Endodermal cell (in vitro differentiated cells): ENCODE measurements around the gene MT1M. TPM values are rescaled to one million over a fixed set of nuclear protein-coding genes. Genes with fewer than 3 reads are reported as not detected.
"Not testable (repeated sequence)": the region's sequence is repeated elsewhere in the genome, so short reads cannot be mapped to it uniquely, and the experiment has no call there.

ENCODE experiments used
- DNase-seq: peaks from one replicate; pipeline ENCODE4 v3.0.0-alpha.2; 2017
- H3K27ac ChIP-seq: 2 replicates; pipeline ENCODE4 v1.5.1; 2013; ENCODE audit warnings: mild to moderate bottlenecking, low read depth, low read length, moderate library complexity
- H3K27me3 ChIP-seq: 2 replicates; pipeline ENCODE4 v1.6.1; 2013; ENCODE audit warnings: mild to moderate bottlenecking, low read length, moderate library complexity; ENCODE audit not compliant: insufficient read depth, control insufficient read depth, poor library complexity, severe bottlenecking
- H3K36me3 ChIP-seq: 2 replicates; pipeline ENCODE4 v1.7.0; 2013; ENCODE audit warnings: mild to moderate bottlenecking, low read length, moderate library complexity; ENCODE audit not compliant: control insufficient read depth, insufficient read depth
- H3K4me1 ChIP-seq: one replicate; pipeline ENCODE4 v1.7.0; 2013; ENCODE audit warnings: low read length; ENCODE audit not compliant: control insufficient read depth, insufficient read depth
- H3K4me3 ChIP-seq: 2 replicates; pipeline ENCODE4 v1.5.1; 2013; ENCODE audit warnings: mild to moderate bottlenecking, low read length, moderate library complexity
- H3K9ac ChIP-seq: 2 replicates; pipeline ENCODE4 v1.6.1; 2013; ENCODE audit warnings: mild to moderate bottlenecking, low read length, moderate library complexity; ENCODE audit not compliant: poor library complexity, severe bottlenecking; ENCODE audit errors: extremely low read depth
- H3K9me3 ChIP-seq: 2 replicates; pipeline ENCODE4 v1.6.1; 2013; ENCODE audit warnings: mild to moderate bottlenecking, low read length, moderate library complexity; ENCODE audit not compliant: control insufficient read depth
- H3K27ac Mint-ChIP-seq: 2 replicates; pipeline ENCODE4 v1.8.0; 2020; ENCODE audit warnings: mixed read lengths
- H3K27me3 Mint-ChIP-seq: 2 replicates; pipeline ENCODE4 v1.8.0; 2021; ENCODE audit warnings: mild to moderate bottlenecking, mixed read lengths; ENCODE audit not compliant: insufficient read depth
- H3K36me3 Mint-ChIP-seq: 2 replicates; pipeline ENCODE4 v1.8.0; 2020; ENCODE audit warnings: low read depth, mixed read lengths
- H3K4me1 Mint-ChIP-seq: 2 replicates; pipeline ENCODE4 v1.8.0; 2020; ENCODE audit warnings: mixed read lengths
- H3K4me3 Mint-ChIP-seq: 2 replicates; pipeline ENCODE4 v1.8.0; 2020; ENCODE audit warnings: mild to moderate bottlenecking, moderate library complexity, mixed read lengths
- H3K9me3 Mint-ChIP-seq: 2 replicates; pipeline ENCODE4 v1.8.0; 2020; ENCODE audit warnings: mild to moderate bottlenecking, mixed read lengths
- WGBS, 2 experiments: methylation state at CpG; one replicate each; pipeline versions ENCODE4 v1.1.5 to v1.1.7; 2013; ENCODE audit warnings: missing lambda C conversion rate in 2 of 2, mixed read lengths in 1 of 2; ENCODE audit not compliant: insufficient coverage in 1 of 2, insufficient read length in 1 of 2; 5-methylcytosine and 5-hydroxymethylcytosine counted together
- long read RNA-seq, 4 experiments: library from polyadenylated mRNA in 2 of 4; library from RNA in 1 of 4; library from capped mRNA in 1 of 4; stranded (forward) in 3 of 4; unstranded in 1 of 4; transcript quantifications; one replicate each; pipeline ENCODE4 v2.0.0, GENCODE V29; 2020 to 2021; ENCODE audit warnings: inconsistent platforms in 1 of 4
- polyA plus RNA-seq, 2 experiments: library from polyadenylated mRNA; stranded (reverse); fragments of 50-300 nt; gene quantifications; one replicate each; pipeline ENCODE4 v1.2.3, GENCODE V29; 2013
- total RNA-seq, 2 donors: library from RNA; stranded (reverse); fragmentation: NEBNext Ultra II Directional in 1 of 2; extraction: Animal tissue kit (Norgen Biotek cat#: 25700) in 1 of 2; gene quantifications; 2 replicates in 1 of 2; 3 replicates in 1 of 2; pipeline ENCODE4 v1.2.1, GENCODE V29; 2021
- TF ChIP-seq, protein P1 (sequence below): fragments of 200-600 bp; sonication (generic); conservative IDR thresholded peaks from 2 replicates; pipeline ENCODE4 v1.5.0; 2021; ENCODE audit warnings: antibody characterized with exemption, mild to moderate bottlenecking

The MT1M gene
- not detected for total RNA-seq
- 0.78 TPM for polyA plus RNA-seq (2013, experiment 1 of 2)
- polyA plus RNA-seq (2013, experiment 2 of 2) = not detected
- long read RNA-seq, experiment 1 = 0 reads
- long read RNA-seq, experiment 2 = 0 reads
- long read RNA-seq, experiment 3 = 0 reads
- long read RNA-seq, experiment 4 = 0 reads

- H3K9ac ChIP-seq = no peak within 1 kb of the TSS
- Mint-ChIP-seq H3K27me3 (peaks cover 95% of the 10 kb centered on the region), H3K27ac (no peak within 1 kb of the TSS), H3K4me3 (peak within 1 kb of the TSS; percentile 50), H3K36me3 (no peaks in the 10 kb centered on the region), H3K4me1 (peaks cover 13% of the 10 kb centered on the region), H3K9me3 (no peaks in the 10 kb centered on the region)
- no peaks in the 10 kb centered on the region for H3K9me3 ChIP-seq
- H3K27ac ChIP-seq = no peak within 1 kb of the TSS
- TF ChIP-seq, protein P1, sequence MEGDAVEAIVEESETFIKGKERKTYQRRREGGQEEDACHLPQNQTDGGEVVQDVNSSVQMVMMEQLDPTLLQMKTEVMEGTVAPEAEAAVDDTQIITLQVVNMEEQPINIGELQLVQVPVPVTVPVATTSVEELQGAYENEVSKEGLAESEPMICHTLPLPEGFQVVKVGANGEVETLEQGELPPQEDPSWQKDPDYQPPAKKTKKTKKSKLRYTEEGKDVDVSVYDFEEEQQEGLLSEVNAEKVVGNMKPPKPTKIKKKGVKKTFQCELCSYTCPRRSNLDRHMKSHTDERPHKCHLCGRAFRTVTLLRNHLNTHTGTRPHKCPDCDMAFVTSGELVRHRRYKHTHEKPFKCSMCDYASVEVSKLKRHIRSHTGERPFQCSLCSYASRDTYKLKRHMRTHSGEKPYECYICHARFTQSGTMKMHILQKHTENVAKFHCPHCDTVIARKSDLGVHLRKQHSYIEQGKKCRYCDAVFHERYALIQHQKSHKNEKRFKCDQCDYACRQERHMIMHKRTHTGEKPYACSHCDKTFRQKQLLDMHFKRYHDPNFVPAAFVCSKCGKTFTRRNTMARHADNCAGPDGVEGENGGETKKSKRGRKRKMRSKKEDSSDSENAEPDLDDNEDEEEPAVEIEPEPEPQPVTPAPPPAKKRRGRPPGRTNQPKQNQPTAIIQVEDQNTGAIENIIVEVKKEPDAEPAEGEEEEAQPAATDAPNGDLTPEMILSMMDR = no peak
- H3K4me3 ChIP-seq = peak within 1 kb of the TSS; percentile 67
- DNase-seq = peak; percentile 76
- no peaks in the 10 kb centered on the region for H3K36me3 ChIP-seq
- H3K4me1 ChIP-seq = no peaks in the 10 kb centered on the region
- H3K27me3 ChIP-seq = peaks cover 96% of the 10 kb centered on the region
- 1% methylated on average over 12 to 60 of the region's 61 CpGs for WGBS, 2 experiments
Observed at GRCh38 chr16:56632156-56632847, at the start of gene MT1M. Gene MT1M (plus strand): TSS chr16:56632659. CDS start chr16:56632732, 73 bp downstream.

GRCh38 chr16:56582911-56583310, 49.5 kb upstream of the MT1M start:
- not testable (repeated sequence) for H3K9ac ChIP-seq, H3K4me3 Mint-ChIP-seq, H3K4me1 ChIP-seq, H3K9me3 ChIP-seq, DNase-seq, H3K27ac ChIP-seq, H3K36me3 Mint-ChIP-seq, H3K9me3 Mint-ChIP-seq, H3K4me3 ChIP-seq, H3K36me3 ChIP-seq, H3K27ac Mint-ChIP-seq
- peaks cover 32% of the 10 kb centered on the region for H3K27me3 Mint-ChIP-seq
- H3K4me1 Mint-ChIP-seq = peaks cover 21% of the 10 kb centered on the region
- 94 to 100% methylated on average over 1 to 2 of the region's 2 CpGs for WGBS, 2 experiments
- peaks cover 18% of the 10 kb centered on the region for H3K27me3 ChIP-seq

GRCh38 chr16:56583351-56584168, 48.9 kb upstream of the MT1M start:
- H3K36me3 Mint-ChIP-seq = no peaks in the 10 kb centered on the region
- peak; percentile 64 for DNase-seq
- H3K4me1 ChIP-seq = peaks cover 3% of the 10 kb centered on the region
- peak overlapping the region; percentile 93 for H3K27ac Mint-ChIP-seq
- peaks cover 38% of the 10 kb centered on the region for H3K27me3 Mint-ChIP-seq
- no peak overlapping the region for H3K4me3 Mint-ChIP-seq
- peaks cover 21% of the 10 kb centered on the region for H3K4me1 Mint-ChIP-seq
- TF ChIP-seq, protein P1 = no peak
- H3K4me3 ChIP-seq = no peak overlapping the region
- no peaks in the 10 kb centered on the region for H3K9me3 ChIP-seq
- H3K36me3 ChIP-seq = no peaks in the 10 kb centered on the region
- 64 to 78% methylated on average over 7 to 11 of the region's 11 CpGs for WGBS, 2 experiments
- no peaks in the 10 kb centered on the region for H3K9me3 Mint-ChIP-seq
- H3K9ac ChIP-seq = no peak overlapping the region
- H3K27ac ChIP-seq = no peak overlapping the region
- H3K27me3 ChIP-seq = peaks cover 24% of the 10 kb centered on the region
